ENCODE data around the gene ASXL2. TPM values are rescaled to one million over a fixed set of nuclear protein-coding genes. Genes with fewer than 3 reads are reported as not detected.

Gene ASXL2
- 10.8 to 19.3 TPM (median 16.7 TPM) in 5 replicates for total RNA-seq (2022; extraction: Qiagen RNA extraction)

DNA sequence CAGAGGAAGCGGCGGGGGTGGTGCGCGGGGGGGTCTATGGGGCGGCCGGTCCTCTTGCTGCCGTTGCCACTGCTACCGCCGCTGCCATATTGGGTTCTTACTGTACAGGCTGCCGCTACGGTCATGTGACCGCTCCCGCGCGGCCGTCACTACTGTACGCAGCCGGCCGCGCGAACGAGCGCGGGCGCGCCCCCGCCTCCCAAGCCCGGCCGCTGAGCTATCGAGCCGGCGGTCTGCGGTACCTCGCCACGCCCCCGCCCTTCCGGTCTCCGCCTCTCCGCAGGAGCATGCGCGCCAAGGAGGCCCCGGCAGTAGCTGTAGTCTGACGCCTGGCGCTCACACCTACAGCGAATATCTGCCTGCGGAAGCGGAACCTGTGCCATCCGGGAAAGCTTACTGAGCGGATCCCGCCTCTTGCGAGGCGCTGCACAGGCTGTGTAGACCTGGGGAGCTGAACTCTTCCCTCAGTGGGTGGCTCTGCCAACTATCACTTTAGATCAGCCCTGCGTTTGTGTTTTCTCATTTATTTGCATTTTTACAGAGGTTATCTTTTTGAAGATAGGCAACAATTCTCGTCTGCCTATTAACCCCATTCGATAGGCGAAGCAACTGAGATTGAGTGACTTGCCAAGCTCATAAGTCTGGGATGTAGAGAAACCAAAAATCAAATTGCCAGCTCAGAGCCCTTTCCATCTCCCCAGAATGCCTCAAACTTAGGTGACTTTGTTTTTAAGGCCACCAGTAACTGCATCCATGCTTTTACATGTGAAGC lies at the start of gene ASXL2:
Gene ASXL2, minus strand, starts transcription at position 127 of the 772 bp plus-strand sequence. CDS start 265 bp downstream, outside the sequence.

Other genes with a start within 250 kb of the ASXL2 start
- gene DTNB, start 204.9 kb downstream of the ASXL2 start, total RNA-seq (2022; extraction: Qiagen RNA extraction): 7.0 to 11.0 TPM (median 9.9 TPM) in 5 replicates
- 35.0 to 46.5 TPM (median 44.2 TPM) in 5 replicates for gene KIF3C, start 104.0 kb upstream of the ASXL2 start, total RNA-seq (2022; extraction: Qiagen RNA extraction)
- 270 to 306 TPM (median 281 TPM) in 5 replicates for gene RAB10, start 155.6 kb upstream of the ASXL2 start, total RNA-seq (2022; extraction: Qiagen RNA extraction)